NCI-H345 (cell line): ENCODE data around the gene TTC39C.
A peak's percentile ranks its signal among the peaks of the same experiment; 100 is the strongest.
"Not testable (repeated sequence)": the region's sequence is repeated elsewhere in the genome, so short reads cannot be mapped to it uniquely, and the experiment has no call there.

Experiments used
- DNase-seq: peaks from one replicate; lab custom pipeline; 2025; lab: John Stamatoyannopoulos, UW

TTC39C gene

GRCh38 chr18:24136967-24137373 is 122.4 kb downstream of the TTC39C start:
- no peak for DNase-seq

GRCh38 chr18:24138409-24138788 is 123.8 kb downstream of the TTC39C start:
- DNase-seq: no peak

- DNase-seq: peak; percentile 95
These were observed 124.4 kb downstream of the TTC39C start, which contains the start of gene CABYR for GRCh38 chr18:24138789-24139616. CABYR (plus strand) TSS chr18:24139062; CDS start chr18:24143115, 4,053 bp downstream.

GRCh38 chr18:24140697-24141096 is 126.1 kb downstream of the TTC39C start:
- DNase-seq: no peak

- no peak for DNase-seq
These were observed 127.8 kb downstream of the TTC39C start for GRCh38 chr18:24142376-24142775.

GRCh38 chr18:24149591-24149990 is 135.0 kb downstream of the TTC39C start:
- not testable (repeated sequence) for DNase-seq

GRCh38 chr18:24153397-24153796 is 138.8 kb downstream of the TTC39C start:
- no peak for DNase-seq

- no peak for DNase-seq
These were observed 143.3 kb downstream of the TTC39C start for GRCh38 chr18:24157855-24158254.

- no peak for DNase-seq
These were observed 145.5 kb downstream of the TTC39C start for GRCh38 chr18:24160086-24160485.

GRCh38 chr18:24161304-24161703 is 146.8 kb downstream of the TTC39C start:
- no peak for DNase-seq

- DNase-seq: no peak
These were observed 153.9 kb downstream of the TTC39C start for GRCh38 chr18:24168496-24168895.

- no peak for DNase-seq
These were observed 155.8 kb downstream of the TTC39C start for GRCh38 chr18:24170360-24170759.

- DNase-seq: no peak
These were observed 159.4 kb downstream of the TTC39C start for GRCh38 chr18:24173997-24174396.

- peak; percentile 37 for DNase-seq
These were observed 162.3 kb downstream of the TTC39C start for GRCh38 chr18:24176727-24177416.

- DNase-seq: no peak
These were observed 163.1 kb downstream of the TTC39C start for GRCh38 chr18:24177499-24178133.

GRCh38 chr18:24180048-24180447 is 165.5 kb downstream of the TTC39C start:
- no peak for DNase-seq

GRCh38 chr18:24181806-24182205 is 167.3 kb downstream of the TTC39C start:
- DNase-seq: no peak
